Endodermal cell (in vitro differentiated cells): ENCODE data around the gene ADCY4. TPM values are rescaled to one million over a fixed set of nuclear protein-coding genes. Genes with fewer than 3 reads are reported as not detected.

ENCODE experiments used
- DNase-seq: peaks from one replicate; pipeline ENCODE4 v3.0.0-alpha.2; 2017
- H3K27ac ChIP-seq: 2 replicates; pipeline ENCODE4 v1.5.1; 2013; ENCODE audit warnings: mild to moderate bottlenecking, low read depth, low read length, moderate library complexity
- H3K27me3 ChIP-seq: 2 replicates; pipeline ENCODE4 v1.6.1; 2013; ENCODE audit warnings: mild to moderate bottlenecking, low read length, moderate library complexity; ENCODE audit not compliant: insufficient read depth, control insufficient read depth, poor library complexity, severe bottlenecking
- H3K36me3 ChIP-seq: 2 replicates; pipeline ENCODE4 v1.7.0; 2013; ENCODE audit warnings: mild to moderate bottlenecking, low read length, moderate library complexity; ENCODE audit not compliant: control insufficient read depth, insufficient read depth
- H3K4me1 ChIP-seq: one replicate; pipeline ENCODE4 v1.7.0; 2013; ENCODE audit warnings: low read length; ENCODE audit not compliant: control insufficient read depth, insufficient read depth
- H3K4me3 ChIP-seq: 2 replicates; pipeline ENCODE4 v1.5.1; 2013; ENCODE audit warnings: mild to moderate bottlenecking, low read length, moderate library complexity
- H3K9ac ChIP-seq: 2 replicates; pipeline ENCODE4 v1.6.1; 2013; ENCODE audit warnings: mild to moderate bottlenecking, low read length, moderate library complexity; ENCODE audit not compliant: poor library complexity, severe bottlenecking; ENCODE audit errors: extremely low read depth
- H3K9me3 ChIP-seq: 2 replicates; pipeline ENCODE4 v1.6.1; 2013; ENCODE audit warnings: mild to moderate bottlenecking, low read length, moderate library complexity; ENCODE audit not compliant: control insufficient read depth
- H3K27ac Mint-ChIP-seq: 2 replicates; pipeline ENCODE4 v1.8.0; 2020; ENCODE audit warnings: mixed read lengths
- H3K27me3 Mint-ChIP-seq: 2 replicates; pipeline ENCODE4 v1.8.0; 2021; ENCODE audit warnings: mild to moderate bottlenecking, mixed read lengths; ENCODE audit not compliant: insufficient read depth
- H3K36me3 Mint-ChIP-seq: 2 replicates; pipeline ENCODE4 v1.8.0; 2020; ENCODE audit warnings: low read depth, mixed read lengths
- H3K4me1 Mint-ChIP-seq: 2 replicates; pipeline ENCODE4 v1.8.0; 2020; ENCODE audit warnings: mixed read lengths
- H3K4me3 Mint-ChIP-seq: 2 replicates; pipeline ENCODE4 v1.8.0; 2020; ENCODE audit warnings: mild to moderate bottlenecking, moderate library complexity, mixed read lengths
- H3K9me3 Mint-ChIP-seq: 2 replicates; pipeline ENCODE4 v1.8.0; 2020; ENCODE audit warnings: mild to moderate bottlenecking, mixed read lengths
- CTCF ChIP-seq: fragments of 200-600 bp; sonication (generic); conservative IDR thresholded peaks from 2 replicates; pipeline ENCODE4 v1.5.0; 2021; ENCODE audit warnings: antibody characterized with exemption, mild to moderate bottlenecking
- WGBS, 2 experiments: methylation state at CpG; one replicate each; pipeline versions ENCODE4 v1.1.5 to v1.1.7; 2013; ENCODE audit warnings: missing lambda C conversion rate in 2 of 2, mixed read lengths in 1 of 2; ENCODE audit not compliant: insufficient coverage in 1 of 2, insufficient read length in 1 of 2; 5-methylcytosine and 5-hydroxymethylcytosine counted together
- total RNA-seq, 2 donors: library from RNA; stranded (reverse); fragmentation: NEBNext Ultra II Directional in 1 of 2; extraction: Animal tissue kit (Norgen Biotek cat#: 25700) in 1 of 2; gene quantifications; 2 replicates in 1 of 2; 3 replicates in 1 of 2; pipeline ENCODE4 v1.2.1, GENCODE V29; 2021

The ADCY4 gene
- total RNA-seq, 2 donors from 2014 or later = not detected

DNA sequence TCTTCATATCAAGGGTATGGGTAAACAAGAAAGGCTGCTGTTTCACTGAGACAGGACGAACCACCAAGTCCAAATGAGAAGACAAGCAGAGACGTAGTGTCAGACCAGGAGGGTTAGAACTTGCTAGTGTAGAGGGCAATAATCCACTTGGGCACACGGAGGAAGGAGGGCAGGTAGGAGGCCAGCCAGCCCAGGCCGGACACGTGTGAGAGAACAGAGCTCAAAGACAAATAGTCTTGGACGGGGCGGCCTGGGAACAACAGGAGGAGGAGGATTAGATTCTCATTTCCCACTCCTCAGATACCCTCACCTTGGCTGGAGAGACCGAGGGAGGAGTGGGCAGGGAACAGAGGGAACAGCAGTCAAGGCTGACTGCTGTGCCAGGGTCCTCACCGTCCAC, 44.1 kb downstream of the ADCY4 start:
- peaks cover 20% of the 10 kb centered on the region for H3K36me3 Mint-ChIP-seq
- Histone ChIP-seq H3K27ac (no peak overlapping the region), H3K4me1 (no peaks in the 10 kb centered on the region), H3K9ac (no peak overlapping the region), H3K36me3 (peaks cover 26% of the 10 kb centered on the region), H3K4me3 (no peak overlapping the region), H3K9me3 (no peaks in the 10 kb centered on the region), H3K27me3 (no peaks in the 10 kb centered on the region)
- DNase-seq = no peak
- H3K9me3 Mint-ChIP-seq = no peaks in the 10 kb centered on the region
- H3K27ac Mint-ChIP-seq = no peak overlapping the region
- 90 to 95% methylated on average over 8 to 9 of the region's 9 CpGs for WGBS, 2 experiments
- no peaks in the 10 kb centered on the region for H3K27me3 Mint-ChIP-seq
- H3K4me3 Mint-ChIP-seq = no peak overlapping the region
- TF ChIP-seq CTCF = no peak
- no peaks in the 10 kb centered on the region for H3K4me1 Mint-ChIP-seq

GRCh38 chr14:24289649-24290280, 45.1 kb downstream of the ADCY4 start:
- Histone ChIP-seq H3K9ac (no peak overlapping the region), H3K4me3 (no peak overlapping the region), H3K4me1 (no peaks in the 10 kb centered on the region), H3K27ac (no peak overlapping the region), H3K36me3 (peaks cover 21% of the 10 kb centered on the region), H3K27me3 (no peaks in the 10 kb centered on the region), H3K9me3 (no peaks in the 10 kb centered on the region)
- no peak for TF ChIP-seq CTCF
- no peak for DNase-seq
- H3K27me3 Mint-ChIP-seq = no peaks in the 10 kb centered on the region
- no peak overlapping the region for H3K27ac Mint-ChIP-seq
- 80 to 100% methylated on average over 2 to 6 of the region's 6 CpGs for WGBS, 2 experiments
- peaks cover 18% of the 10 kb centered on the region for H3K36me3 Mint-ChIP-seq
- H3K4me1 Mint-ChIP-seq = no peaks in the 10 kb centered on the region
- no peak overlapping the region for H3K4me3 Mint-ChIP-seq
- no peaks in the 10 kb centered on the region for H3K9me3 Mint-ChIP-seq

DNA sequence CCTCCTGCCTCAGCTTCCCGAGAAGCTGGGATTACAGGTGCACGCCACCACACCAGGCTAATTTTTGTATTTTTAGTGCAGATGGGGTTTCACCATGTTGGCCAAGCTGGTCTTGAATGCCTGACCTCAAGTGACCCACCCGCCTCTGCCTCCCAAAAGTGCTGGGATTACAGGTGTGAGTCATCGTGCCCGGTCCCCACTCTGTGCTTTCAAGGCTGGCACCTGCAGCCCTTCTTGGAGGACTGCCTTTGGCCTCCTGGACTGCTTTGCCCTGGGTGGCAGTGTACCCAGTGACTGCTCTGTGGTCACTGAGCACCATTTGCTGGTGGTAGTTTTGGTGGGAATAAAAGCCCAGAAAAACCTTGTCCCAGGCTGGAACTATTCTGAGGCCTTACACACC, 47.9 kb downstream of the ADCY4 start:
- Mint-ChIP-seq H3K4me1 (no peaks in the 10 kb centered on the region), H3K27ac (no peak overlapping the region), H3K36me3 (peaks cover 8% of the 10 kb centered on the region), H3K4me3 (no peak overlapping the region), H3K27me3 (no peaks in the 10 kb centered on the region), H3K9me3 (no peaks in the 10 kb centered on the region)
- no peak for TF ChIP-seq CTCF
- Histone ChIP-seq H3K27me3 (no peaks in the 10 kb centered on the region), H3K4me3 (no peak overlapping the region), H3K9me3 (no peaks in the 10 kb centered on the region), H3K9ac (no peak overlapping the region), H3K4me1 (no peaks in the 10 kb centered on the region), H3K36me3 (peaks cover 11% of the 10 kb centered on the region), H3K27ac (no peak overlapping the region)
- DNase-seq = no peak
- WGBS, 2 experiments = 95% methylated on average over 5 of the region's 5 CpGs
